Airway epithelial cell (primary cell): Measurements from ENCODE around the gene LPAR6. TPM values are rescaled to one million over a fixed set of nuclear protein-coding genes. Genes with fewer than 3 reads are reported as not detected.

Experiments
- total RNA-seq: library from RNA; depleted of rRNA; stranded (reverse); fragments of >200 nt; gene quantifications from 2 replicates; pipeline ENCODE4 v1.2.3, GENCODE V29; 2015

The LPAR6 gene, protein sequence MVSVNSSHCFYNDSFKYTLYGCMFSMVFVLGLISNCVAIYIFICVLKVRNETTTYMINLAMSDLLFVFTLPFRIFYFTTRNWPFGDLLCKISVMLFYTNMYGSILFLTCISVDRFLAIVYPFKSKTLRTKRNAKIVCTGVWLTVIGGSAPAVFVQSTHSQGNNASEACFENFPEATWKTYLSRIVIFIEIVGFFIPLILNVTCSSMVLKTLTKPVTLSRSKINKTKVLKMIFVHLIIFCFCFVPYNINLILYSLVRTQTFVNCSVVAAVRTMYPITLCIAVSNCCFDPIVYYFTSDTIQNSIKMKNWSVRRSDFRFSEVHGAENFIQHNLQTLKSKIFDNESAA
- total RNA-seq = 19.8 and 21.4 TPM in 2 replicates

GRCh38 chr13:48412881-48413351 is at the start of gene LPAR6:
Gene LPAR6 (minus strand): TSS chr13:48413113. CDS start chr13:48412423, 690 bp downstream.

Other genes with a start within 250 kb of the LPAR6 start
- 323 and 377 TPM in 2 replicates for gene ITM2B, start 179.9 kb downstream of the LPAR6 start, total RNA-seq
- gene RB1, start 109.4 kb downstream of the LPAR6 start, total RNA-seq = 30.1 and 37.0 TPM in 2 replicates
- 2.0 and 3.8 TPM in 2 replicates for gene RCBTB2, start 120.0 kb upstream of the LPAR6 start, total RNA-seq
- gene CYSLTR2, start 240.8 kb upstream of the LPAR6 start, total RNA-seq = not detected in 2 replicates